ENCODE results near the gene GLUD1. TPM values are rescaled to one million over a fixed set of nuclear protein-coding genes. Genes with fewer than 3 reads are reported as not detected.
"Not testable (repeated sequence)": the region's sequence is repeated elsewhere in the genome, so short reads cannot be mapped to it uniquely, and the experiment has no call there.

Gene GLUD1
- total RNA-seq, 1 donor from 2014 or later = 108 TPM

DNA sequence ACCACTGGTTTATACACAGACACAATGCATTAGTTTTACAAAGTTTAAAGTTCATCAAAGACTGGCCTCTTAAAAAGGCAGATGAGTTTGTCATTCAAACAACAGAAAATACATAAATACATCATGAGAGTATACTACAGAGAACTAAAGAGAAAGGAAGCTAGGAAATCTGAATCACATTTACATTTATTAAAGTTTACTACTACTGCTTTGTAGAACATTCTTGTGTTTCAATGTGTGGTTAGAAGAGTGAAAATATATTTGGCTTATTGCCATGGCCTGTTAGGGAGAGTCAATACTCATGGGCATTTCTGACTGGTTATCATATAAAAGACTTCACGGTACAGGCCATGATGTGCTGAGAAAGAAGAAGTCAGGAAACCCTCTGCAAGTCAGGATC lies 87.5 kb downstream of the GLUD1 start:
- H3K9me3 ChIP-seq (ENCODE audit: control insufficient read depth in 3 of 3, low read length in 3 of 3); H3K4me3 ChIP-seq (ENCODE audit: low read length in 3 of 3); H3K27ac ChIP-seq (ENCODE audit: low read depth, low read length); H3K36me3 ChIP-seq (ENCODE audit: control insufficient read depth in 3 of 3, insufficient read depth in 3 of 3, low read length in 3 of 3); H3K9ac ChIP-seq (ENCODE audit: low read depth in 1 of 3, low read length in 3 of 3); H3K27me3 ChIP-seq (ENCODE audit: control insufficient read depth in 3 of 3, insufficient read depth in 3 of 3, low read length in 3 of 3); H3K4me1 ChIP-seq (ENCODE audit: control insufficient read depth in 3 of 3, insufficient read depth in 3 of 3, low read length in 3 of 3): not testable (repeated sequence)

DNA sequence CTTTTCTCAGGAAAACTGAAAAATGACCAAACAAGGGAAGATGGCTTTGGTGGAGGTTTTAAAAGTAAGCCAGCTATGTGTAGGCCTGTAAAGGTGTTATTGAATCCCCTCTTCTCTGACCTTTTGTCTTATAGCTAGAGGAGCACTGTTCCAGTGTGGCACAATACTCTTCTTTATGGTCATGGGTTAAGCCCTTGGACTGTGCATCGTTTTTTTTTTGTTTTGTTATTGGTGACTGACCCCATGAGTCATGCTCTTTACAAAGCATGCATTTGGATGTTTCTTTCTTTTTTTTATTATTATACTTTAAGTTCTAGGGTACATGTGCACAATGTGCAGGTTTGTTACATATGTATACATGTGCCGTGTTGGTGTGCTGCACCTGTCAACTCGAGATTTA lies 94.2 kb downstream of the GLUD1 start:
- Histone ChIP-seq H3K36me3 (ENCODE audit: control insufficient read depth in 3 of 3, insufficient read depth in 3 of 3, low read length in 3 of 3) (peaks cover 0 to 5% (median 0%) of the 10 kb centered on the region in 3 donors), H3K4me3 (ENCODE audit: low read length in 3 of 3) (no peak overlapping the region), H3K9ac (ENCODE audit: low read depth in 1 of 3, low read length in 3 of 3) (no peak overlapping the region), H3K4me1 (ENCODE audit: control insufficient read depth in 3 of 3, insufficient read depth in 3 of 3, low read length in 3 of 3) (no peaks in the 10 kb centered on the region), H3K27me3 (ENCODE audit: control insufficient read depth in 3 of 3, insufficient read depth in 3 of 3, low read length in 3 of 3) (no peaks in the 10 kb centered on the region), H3K9me3 (ENCODE audit: control insufficient read depth in 3 of 3, low read length in 3 of 3) (no peaks in the 10 kb centered on the region), H3K27ac (ENCODE audit: low read depth, low read length) (no peak overlapping the region)

Small RNA genes within 50 kb of the gene (small RNA-seq; reads per million reads assigned to genes)
- gene AL136982.5 (not detected), gene FAM25A (not detected), gene RNU6-529P (not detected)

Other genes starting within 250 kb of the GLUD1 start
- 25.6 TPM for gene MMRN2, start 137.2 kb downstream of the GLUD1 start, total RNA-seq
- 4.2 TPM for gene SNCG, start 136.2 kb downstream of the GLUD1 start, total RNA-seq
- gene ADIRF, start 126.4 kb downstream of the GLUD1 start, total RNA-seq = 11.5 TPM
- gene FAM25A, start 74.5 kb downstream of the GLUD1 start, total RNA-seq = not detected
- 19.3 TPM for gene SHLD2, start 363 bp upstream of the GLUD1 start, total RNA-seq
- gene NUTM2A, start 130.6 kb upstream of the GLUD1 start, total RNA-seq = 1.0 TPM